Measurements from ENCODE around the gene MASP2.

- no peak for TF ChIP-seq PATZ1 (CRISPR knock-in tag; IDR thresholded peaks at IDR 0.05; ENCODE audit: borderline replicate concordance)
- TF ChIP-seq ZFP3 (CRISPR knock-in tag; IDR thresholded peaks at IDR 0.05) = no peak
- no peak for TF ChIP-seq ZNF565 (CRISPR knock-in tag; conservative IDR thresholded peaks at IDR 0.05; ENCODE audit: low read depth)
- no peak for TF ChIP-seq CREB5 (CRISPR knock-in tag; IDR thresholded peaks at IDR 0.05; ENCODE audit: low read depth)
- TF ChIP-seq PPARA (CRISPR knock-in tag; IDR thresholded peaks at IDR 0.05; ENCODE audit: borderline replicate concordance) = no peak
These were observed 8.6 kb upstream of the MASP2 start for GRCh38 chr1:11055676-11056075.

Data from SK-N-SH treated with all-trans-retinoic acid at 6 μM for 48 hours (cell line).